MCF 10A (cell line): ENCODE results near the gene NR1D2. TPM values are rescaled to one million over a fixed set of nuclear protein-coding genes. Genes with fewer than 3 reads are reported as not detected.

Experiments used
- BruUV-seq: library from RNA; stranded (reverse); fragments of 400-500 nt; replicated peaks from 2 replicates; lab custom pipeline; 2021; lab: Mats Ljungman, UMichigan
- CTCF ChIA-PET: fragments of 300-600 bp; sonication (Branson Sonifier 250); formaldehyde crosslinking; extraction: SDS; loops from one replicate; lab custom pipeline; 2021; ENCODE audit warnings: antibody characterized with exemption, inconsistent platforms; lab: Yijun Ruan, JAX
- POLR2A ChIA-PET: fragments of 300-600, 350-650 bp; sonication (Branson Sonifier 250); formaldehyde crosslinking; extraction: SDS; loops from one replicate; lab custom pipeline; 2020; ENCODE audit warnings: antibody characterized with exemption, inconsistent platforms; lab: Yijun Ruan, JAX
- DNase-seq: peaks from one replicate; pipeline ENCODE4 v3.0.0-alpha.2; 2018; ENCODE audit not compliant: unreplicated experiment
- H3K27ac Mint-ChIP-seq: one replicate; pipeline ENCODE4 v1.8.0; 2022; ENCODE audit warnings: mild to moderate bottlenecking, low read depth, mixed read lengths; ENCODE audit not compliant: unreplicated experiment
- H3K27me3 Mint-ChIP-seq: one replicate; pipeline ENCODE4 v1.8.0; 2022; ENCODE audit warnings: mixed read lengths; ENCODE audit not compliant: insufficient read depth, unreplicated experiment
- H3K36me3 Mint-ChIP-seq: one replicate; pipeline ENCODE4 v1.8.0; 2022; ENCODE audit warnings: mild to moderate bottlenecking, moderate library complexity, mixed read lengths; ENCODE audit not compliant: insufficient read depth, unreplicated experiment
- H3K4me1 Mint-ChIP-seq: one replicate; pipeline ENCODE4 v1.8.0; 2022; ENCODE audit warnings: mixed read lengths; ENCODE audit not compliant: insufficient read depth, unreplicated experiment
- H3K4me3 Mint-ChIP-seq: one replicate; pipeline ENCODE4 v1.8.0; 2022; ENCODE audit warnings: mild to moderate bottlenecking, moderate library complexity, mixed read lengths; ENCODE audit not compliant: unreplicated experiment
- H3K9me3 Mint-ChIP-seq: one replicate; pipeline ENCODE4 v1.8.0; 2022; ENCODE audit warnings: mixed read lengths; ENCODE audit not compliant: unreplicated experiment
- CTCF ChIP-seq: fragments of 200-600 bp; IDR thresholded peaks from one replicate; pipeline ENCODE4 v1.8.0; 2022; ENCODE audit warnings: antibody characterized with exemption, mild to moderate bottlenecking; ENCODE audit not compliant: unreplicated experiment
- intact Hi-C: fragments of 100-400 bp; cut with micrococcal nuclease; formaldehyde crosslinking; loops from 2 replicates; pipeline ENCODE4 v1.14.1; 2022
- total RNA-seq: library from RNA; stranded (reverse); gene quantifications from 2 replicates; pipeline ENCODE4 v1.2.3, GENCODE V29; 2022

Gene NR1D2
- total RNA-seq, 1 experiment from 2014 or later: 19.4 TPM

- Mint-ChIP-seq H3K36me3 (peaks cover 22% of the 10 kb centered on the region), H3K9me3 (no peaks in the 10 kb centered on the region), H3K27me3 (no peaks in the 10 kb centered on the region), H3K4me1 (peaks cover 18% of the 10 kb centered on the region), H3K4me3 (no peak overlapping the region), H3K27ac (no peak overlapping the region)
- no TSS peak for BruUV-seq
- intact Hi-C loops: no loop called here
- no peak for DNase-seq
- TF ChIP-seq CTCF: no peak
- POLR2A ChIA-PET: interaction anchor here (9.9 kb wide), 1 partner anchor 33 kb away, joined by 234 read pairs; the partner anchor contains the start of genes NKIRAS1 and RPL15
- CTCF ChIA-PET: interaction anchor here (0.6 kb wide), 1 partner anchor 793 kb away, joined by 3 read pairs; no protein-coding TSS in a partner anchor
Measured at GRCh38 chr3:23952646-23953045, 7.6 kb downstream of the NR1D2 start.

GRCh38 chr3:23953523-23953922, 8.4 kb downstream of the NR1D2 start:
- TF ChIP-seq CTCF: no peak
- DNase-seq: no peak
- no peak overlapping the region for H3K4me3 Mint-ChIP-seq
- intact Hi-C loops: no loop called here
- H3K27me3 Mint-ChIP-seq: no peaks in the 10 kb centered on the region
- ChIA-PET POLR2A (interaction anchor here (0.6 to 1.7 kb wide), 2 partner anchors 9 to 36 kb away, joined by 3 to 5 read pairs; partner anchors contain the start of genes NKIRAS1 and RPL15), CTCF (interaction anchor here (0.7 kb wide), 1 partner anchor 9 kb away, joined by 6 read pairs; no protein-coding TSS in a partner anchor)
- H3K9me3 Mint-ChIP-seq: no peaks in the 10 kb centered on the region
- peaks cover 18% of the 10 kb centered on the region for H3K4me1 Mint-ChIP-seq
- no TSS peak for BruUV-seq
- peaks cover 22% of the 10 kb centered on the region for H3K36me3 Mint-ChIP-seq
- no peak overlapping the region for H3K27ac Mint-ChIP-seq

- Mint-ChIP-seq H3K27ac (no peak overlapping the region), H3K4me3 (no peak overlapping the region), H3K27me3 (no peaks in the 10 kb centered on the region), H3K36me3 (peaks cover 22% of the 10 kb centered on the region), H3K9me3 (no peaks in the 10 kb centered on the region), H3K4me1 (peaks cover 21% of the 10 kb centered on the region)
- CTCF ChIA-PET: no interaction called here
- no TSS peak for BruUV-seq
- POLR2A ChIA-PET: interaction anchor here (0.9 to 1.7 kb wide), 2 partner anchors 8 to 37 kb away, joined by 4 to 5 read pairs; partner anchors contain the start of genes NKIRAS1 and RPL15
- no peak for DNase-seq
- intact Hi-C loops: no loop called here
- no peak for TF ChIP-seq CTCF
Measured at GRCh38 chr3:23954144-23954543, 9.1 kb downstream of the NR1D2 start.

- peaks cover 39% of the 10 kb centered on the region for H3K36me3 Mint-ChIP-seq
- CTCF ChIA-PET: interaction anchor here (1.3 kb wide), 1 partner anchor 62 kb away, joined by 3 read pairs; no protein-coding TSS in a partner anchor
Measured at GRCh38 chr3:23956701-23957100, 11.6 kb downstream of the NR1D2 start.

More at GRCh38 chr3:23956701-23957100, 11.6 kb downstream of the NR1D2 start:
- H3K27ac Mint-ChIP-seq: no peak overlapping the region
- no peak for DNase-seq
- no peaks in the 10 kb centered on the region for H3K9me3 Mint-ChIP-seq
- peaks cover 14% of the 10 kb centered on the region for H3K4me1 Mint-ChIP-seq
- H3K27me3 Mint-ChIP-seq: no peaks in the 10 kb centered on the region
- TF ChIP-seq CTCF: no peak
- H3K4me3 Mint-ChIP-seq: no peak overlapping the region
- POLR2A ChIA-PET: interaction anchor here (0.8 to 1.8 kb wide), 3 partner anchors 11 to 40 kb away, joined by 3 to 7 read pairs (median 7); partner anchors contain the start of genes NKIRAS1 and RPL15
- BruUV-seq: no TSS peak
- intact Hi-C loops: no loop called here
